22Rv1 (cell line): Measurements from ENCODE around the gene PPM1H.

Experiments used
- ZFX ChIP-seq: fragments of 450-650 bp; IDR thresholded peaks from 2 replicates; pipeline ENCODE4 v1.6.1; 2017; ENCODE audit warnings: antibody characterized with exemption, borderline replicate concordance
- TF ChIP-seq, protein P1 (sequence below): fragments of 450-650 bp; IDR thresholded peaks from 2 replicates; pipeline ENCODE4 v1.5.1; 2017; ENCODE audit warnings: mild to moderate bottlenecking

GRCh38 chr12:62718762-62719426, 216.1 kb downstream of the PPM1H start:
- TF ChIP-seq, protein P1, sequence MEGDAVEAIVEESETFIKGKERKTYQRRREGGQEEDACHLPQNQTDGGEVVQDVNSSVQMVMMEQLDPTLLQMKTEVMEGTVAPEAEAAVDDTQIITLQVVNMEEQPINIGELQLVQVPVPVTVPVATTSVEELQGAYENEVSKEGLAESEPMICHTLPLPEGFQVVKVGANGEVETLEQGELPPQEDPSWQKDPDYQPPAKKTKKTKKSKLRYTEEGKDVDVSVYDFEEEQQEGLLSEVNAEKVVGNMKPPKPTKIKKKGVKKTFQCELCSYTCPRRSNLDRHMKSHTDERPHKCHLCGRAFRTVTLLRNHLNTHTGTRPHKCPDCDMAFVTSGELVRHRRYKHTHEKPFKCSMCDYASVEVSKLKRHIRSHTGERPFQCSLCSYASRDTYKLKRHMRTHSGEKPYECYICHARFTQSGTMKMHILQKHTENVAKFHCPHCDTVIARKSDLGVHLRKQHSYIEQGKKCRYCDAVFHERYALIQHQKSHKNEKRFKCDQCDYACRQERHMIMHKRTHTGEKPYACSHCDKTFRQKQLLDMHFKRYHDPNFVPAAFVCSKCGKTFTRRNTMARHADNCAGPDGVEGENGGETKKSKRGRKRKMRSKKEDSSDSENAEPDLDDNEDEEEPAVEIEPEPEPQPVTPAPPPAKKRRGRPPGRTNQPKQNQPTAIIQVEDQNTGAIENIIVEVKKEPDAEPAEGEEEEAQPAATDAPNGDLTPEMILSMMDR, result no peak
- TF ChIP-seq ZFX, result no peak
